ENCODE data around the gene SYNJ2. TPM values are rescaled to one million over a fixed set of nuclear protein-coding genes. Genes with fewer than 3 reads are reported as not detected.

SYNJ2 gene
- total RNA-seq, 1 experiment from 2014 or later = 29.1 TPM

DNA sequence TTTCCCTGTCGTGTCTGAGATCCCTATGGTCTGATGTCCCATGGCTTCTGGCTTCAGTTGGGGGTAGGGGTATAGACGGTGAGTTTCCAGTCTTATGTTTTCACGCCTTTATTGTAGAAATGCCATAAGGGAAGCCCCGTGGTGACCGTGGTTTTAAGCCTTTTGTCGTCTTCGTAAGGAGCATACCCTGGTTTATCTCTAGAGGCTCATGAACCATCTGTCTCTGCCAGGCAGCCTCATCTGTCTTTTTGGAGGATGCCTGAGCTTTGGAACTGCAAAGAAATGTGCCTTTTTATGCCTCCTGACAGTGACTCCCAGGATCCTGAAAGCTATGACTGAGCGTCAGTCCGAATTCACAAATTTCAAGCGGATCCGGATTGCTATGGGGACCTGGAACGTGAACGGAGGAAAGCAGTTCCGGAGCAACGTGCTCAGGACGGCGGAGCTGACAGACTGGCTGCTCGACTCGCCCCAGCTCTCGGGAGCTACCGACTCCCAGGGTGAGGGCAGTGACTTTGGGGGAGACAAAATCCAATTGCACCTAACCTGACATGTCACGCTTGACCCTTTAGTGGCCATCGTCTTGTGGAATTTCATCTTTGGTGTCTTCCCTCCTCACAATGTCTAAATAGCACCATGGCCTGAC is 84.6 kb downstream of the SYNJ2 start:
- no peaks in the 10 kb centered on the region for H3K9me3 Mint-ChIP-seq (ENCODE audit: low read depth, unreplicated experiment)
- no TSS peak for BruUV-seq (replicated peaks)
- H3K4me1 Mint-ChIP-seq (ENCODE audit: low read depth, unreplicated experiment) = peaks cover 33% of the 10 kb centered on the region
- H3K27me3 Mint-ChIP-seq (ENCODE audit: unreplicated experiment) = no peaks in the 10 kb centered on the region
- no peak overlapping the region for H3K4me3 Mint-ChIP-seq (ENCODE audit: low read depth, unreplicated experiment)
- no peak overlapping the region for H3K27ac Mint-ChIP-seq (ENCODE audit: unreplicated experiment)
- DNase-seq = no peak
- CTCF ChIA-PET = no interaction called here
- no peak for TF ChIP-seq CTCF (IDR thresholded peaks at IDR 0.05; ENCODE audit: unreplicated experiment)
- intact Hi-C loops (cut with micrococcal nuclease; ENCODE audit: unreplicated experiment) = no loop called here
- peaks cover 22% of the 10 kb centered on the region for H3K36me3 Mint-ChIP-seq (ENCODE audit: insufficient read depth, unreplicated experiment)

- H3K36me3 Mint-ChIP-seq (ENCODE audit: insufficient read depth, unreplicated experiment) = peaks cover 24% of the 10 kb centered on the region
- peaks cover 40% of the 10 kb centered on the region for H3K4me1 Mint-ChIP-seq (ENCODE audit: low read depth, unreplicated experiment)
- no TSS peak for BruUV-seq (replicated peaks)
- no peak overlapping the region for H3K27ac Mint-ChIP-seq (ENCODE audit: unreplicated experiment)
- CTCF ChIA-PET = no interaction called here
- intact Hi-C loops (cut with micrococcal nuclease; ENCODE audit: unreplicated experiment) = no loop called here
- DNase-seq = no peak
- TF ChIP-seq CTCF (IDR thresholded peaks at IDR 0.05; ENCODE audit: unreplicated experiment) = no peak
- no peaks in the 10 kb centered on the region for H3K9me3 Mint-ChIP-seq (ENCODE audit: low read depth, unreplicated experiment)
- no peaks in the 10 kb centered on the region for H3K27me3 Mint-ChIP-seq (ENCODE audit: unreplicated experiment)
- no peak overlapping the region for H3K4me3 Mint-ChIP-seq (ENCODE audit: low read depth, unreplicated experiment)
Observed at GRCh38 chr6:158067436-158068015, 85.9 kb downstream of the SYNJ2 start.

DNA sequence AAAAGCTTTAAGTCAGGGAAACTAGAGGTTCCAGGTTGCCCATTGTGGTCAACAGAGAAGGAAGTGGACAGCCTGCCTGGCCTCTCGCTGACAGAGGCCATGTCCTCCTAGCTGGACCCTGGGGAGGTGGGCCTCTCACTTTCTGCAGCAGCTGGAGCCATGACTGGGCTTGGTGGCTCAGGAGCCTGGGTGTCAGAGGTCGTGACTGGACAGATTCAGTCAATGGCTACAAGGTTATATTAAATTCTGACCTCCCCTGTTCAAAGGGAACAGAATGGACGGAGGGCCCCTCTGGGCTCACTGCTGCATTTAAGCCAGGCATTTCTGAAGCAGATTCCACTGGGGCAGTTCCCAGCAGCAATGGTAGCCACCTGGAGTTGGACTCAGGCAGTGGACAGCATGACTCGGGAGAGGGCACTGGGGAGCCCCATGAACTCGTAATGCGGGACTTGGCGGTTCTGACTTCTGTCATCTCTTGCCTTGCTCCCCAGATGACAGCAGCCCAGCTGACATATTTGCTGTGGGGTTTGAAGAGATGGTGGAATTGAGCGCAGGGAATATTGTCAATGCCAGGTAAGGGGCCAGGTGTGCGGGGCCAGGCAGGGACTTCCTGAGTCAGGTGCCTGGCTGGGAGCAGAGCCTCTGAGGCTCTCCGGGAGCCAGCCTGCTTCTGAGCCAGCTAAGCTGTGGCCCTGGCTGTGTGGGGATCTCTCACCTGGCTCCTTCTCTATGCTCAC is 86.7 kb downstream of the SYNJ2 start:
- Mint-ChIP-seq H3K4me3 (ENCODE audit: low read depth, unreplicated experiment) (peak overlapping the region; percentile 47), H3K9me3 (ENCODE audit: low read depth, unreplicated experiment) (no peaks in the 10 kb centered on the region), H3K36me3 (ENCODE audit: insufficient read depth, unreplicated experiment) (peaks cover 21% of the 10 kb centered on the region), H3K4me1 (ENCODE audit: low read depth, unreplicated experiment) (peaks cover 40% of the 10 kb centered on the region), H3K27me3 (ENCODE audit: unreplicated experiment) (no peaks in the 10 kb centered on the region), H3K27ac (ENCODE audit: unreplicated experiment) (peak overlapping the region; percentile 86)
- no peak for DNase-seq
- intact Hi-C loops (cut with micrococcal nuclease; ENCODE audit: unreplicated experiment) = no loop called here
- TF ChIP-seq CTCF (IDR thresholded peaks at IDR 0.05; ENCODE audit: unreplicated experiment) = no peak
- BruUV-seq (replicated peaks) = no TSS peak
- CTCF ChIA-PET = interaction anchor here (0.6 to 1.6 kb wide), 6 partner anchors 8 to 209 kb away, joined by 3 to 11 read pairs (median 6); no protein-coding TSS in a partner anchor

- CTCF ChIA-PET = interaction anchor here (0.5 to 1.6 kb wide), 5 partner anchors 9 to 86 kb away, joined by 3 to 11 read pairs (median 5); no protein-coding TSS in a partner anchor
- intact Hi-C loops (cut with micrococcal nuclease; ENCODE audit: unreplicated experiment) = no loop called here
- DNase-seq = peak; percentile 77
- peak overlapping the region; percentile 47 for H3K4me3 Mint-ChIP-seq (ENCODE audit: low read depth, unreplicated experiment)
- no peaks in the 10 kb centered on the region for H3K9me3 Mint-ChIP-seq (ENCODE audit: low read depth, unreplicated experiment)
- peaks cover 40% of the 10 kb centered on the region for H3K4me1 Mint-ChIP-seq (ENCODE audit: low read depth, unreplicated experiment)
- no peaks in the 10 kb centered on the region for H3K27me3 Mint-ChIP-seq (ENCODE audit: unreplicated experiment)
- peak overlapping the region; percentile 86 for H3K27ac Mint-ChIP-seq (ENCODE audit: unreplicated experiment)
- peaks cover 16% of the 10 kb centered on the region for H3K36me3 Mint-ChIP-seq (ENCODE audit: insufficient read depth, unreplicated experiment)
- TSS peak; percentile 26 for BruUV-seq (replicated peaks)
- no peak for TF ChIP-seq CTCF (IDR thresholded peaks at IDR 0.05; ENCODE audit: unreplicated experiment)
Observed at GRCh38 chr6:158068893-158069799, 87.5 kb downstream of the SYNJ2 start.

All from Calu3 (cell line).